Colonic mucosa (tissue), 4 donors: ENCODE measurements around the gene CDCA3. TPM values are rescaled to one million over a fixed set of nuclear protein-coding genes. Genes with fewer than 3 reads are reported as not detected.
A peak's percentile ranks its signal among the peaks of the same experiment; 100 is the strongest.

Experiments used
- DNase-seq: peaks from one replicate; pipeline ENCODE4 v3.0.0-alpha.2; 2020
- H3K27ac ChIP-seq: fragments of 200-600 bp; one replicate; pipeline ENCODE4 v1.8.0; 2021
- H3K27me3 ChIP-seq: fragments of 200-600 bp; one replicate; pipeline ENCODE4 v1.8.0; 2021
- H3K36me3 ChIP-seq: fragments of 200-600 bp; one replicate; pipeline ENCODE4 v1.8.0; 2021
- H3K4me1 ChIP-seq: fragments of 200-600 bp; one replicate; pipeline ENCODE4 v1.8.0; 2021; ENCODE audit warnings: mild to moderate bottlenecking
- H3K4me3 ChIP-seq: fragments of 200-600 bp; one replicate; pipeline ENCODE4 v1.8.0; 2021
- H3K9ac ChIP-seq, 2 donors: one replicate each; pipeline ENCODE4 v1.7.0; 2013; ENCODE audit warnings: control low read depth in 2 of 2, low read depth in 2 of 2, low read length in 2 of 2
- H3K9me3 ChIP-seq: fragments of 200-600 bp; one replicate; pipeline ENCODE4 v1.8.0; 2021
- intact Hi-C: fragments of 100-400 bp; cut with DNase I; formaldehyde crosslinking; loops from one replicate; pipeline ENCODE4 v1.14.1; 2022
- total RNA-seq, 2 donors: library from RNA; stranded (reverse); fragmentation: NEBNext Ultra II Directional in 1 of 2; extraction: Animal tissue kit (Norgen Biotek cat#: 25700) in 1 of 2; gene quantifications; one replicate each; pipeline ENCODE4 v1.2.1, GENCODE V29; 2021
- TF ChIP-seq, protein P1 (sequence below): fragments of 200-600 bp; IDR thresholded peaks from one replicate; pipeline ENCODE4 v1.8.0; 2022; ENCODE audit warnings: antibody characterized with exemption, mild to moderate bottlenecking
- donor health status: healthy.
- donor health status: DM: no; HTN: no; CAD: no.
- donor health status: DM: no; HTN: no; CAD: no.

The CDCA3 gene
- total RNA-seq, 2 donors from 2014 or later = 11.4 to 63.7 TPM

DNA sequence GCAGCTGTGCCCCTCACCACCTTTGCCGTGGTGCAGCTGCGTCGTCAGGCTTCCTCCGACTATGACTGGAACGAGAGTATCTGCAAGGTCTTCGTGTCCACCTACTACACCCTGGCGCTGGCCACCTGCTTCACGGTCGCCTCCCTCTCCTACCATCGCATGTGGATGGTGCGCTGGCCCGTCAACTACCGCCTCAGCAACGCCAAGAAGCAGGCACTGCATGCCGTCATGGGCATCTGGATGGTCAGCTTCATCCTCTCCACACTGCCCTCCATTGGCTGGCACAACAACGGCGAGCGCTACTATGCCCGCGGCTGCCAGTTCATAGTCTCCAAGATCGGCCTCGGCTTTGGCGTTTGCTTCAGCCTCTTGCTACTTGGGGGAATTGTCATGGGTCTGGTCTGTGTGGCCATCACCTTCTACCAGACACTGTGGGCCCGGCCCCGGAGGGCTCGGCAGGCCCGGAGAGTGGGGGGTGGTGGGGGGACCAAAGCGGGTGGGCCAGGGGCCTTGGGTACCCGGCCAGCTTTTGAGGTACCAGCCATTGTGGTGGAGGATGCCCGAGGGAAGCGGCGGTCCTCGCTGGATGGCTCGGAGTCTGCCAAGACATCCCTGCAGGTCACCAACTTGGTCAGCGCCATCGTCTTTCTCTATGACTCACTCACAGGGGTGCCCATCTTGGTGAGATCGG, 26.9 kb downstream of the CDCA3 start:
- Histone ChIP-seq H3K4me1 (no peaks in the 10 kb centered on the region), H3K9ac (no peak overlapping the region), H3K4me3 (no peak overlapping the region), H3K36me3 (no peaks in the 10 kb centered on the region), H3K9me3 (no peaks in the 10 kb centered on the region), H3K27me3 (peaks cover 23% of the 10 kb centered on the region), H3K27ac (no peak overlapping the region)
- intact Hi-C loops = loop anchor here (5.0 kb wide), 1 partner anchor 87 kb away; no protein-coding TSS in a partner anchor
- DNase-seq = no peak
- TF ChIP-seq, protein P1, sequence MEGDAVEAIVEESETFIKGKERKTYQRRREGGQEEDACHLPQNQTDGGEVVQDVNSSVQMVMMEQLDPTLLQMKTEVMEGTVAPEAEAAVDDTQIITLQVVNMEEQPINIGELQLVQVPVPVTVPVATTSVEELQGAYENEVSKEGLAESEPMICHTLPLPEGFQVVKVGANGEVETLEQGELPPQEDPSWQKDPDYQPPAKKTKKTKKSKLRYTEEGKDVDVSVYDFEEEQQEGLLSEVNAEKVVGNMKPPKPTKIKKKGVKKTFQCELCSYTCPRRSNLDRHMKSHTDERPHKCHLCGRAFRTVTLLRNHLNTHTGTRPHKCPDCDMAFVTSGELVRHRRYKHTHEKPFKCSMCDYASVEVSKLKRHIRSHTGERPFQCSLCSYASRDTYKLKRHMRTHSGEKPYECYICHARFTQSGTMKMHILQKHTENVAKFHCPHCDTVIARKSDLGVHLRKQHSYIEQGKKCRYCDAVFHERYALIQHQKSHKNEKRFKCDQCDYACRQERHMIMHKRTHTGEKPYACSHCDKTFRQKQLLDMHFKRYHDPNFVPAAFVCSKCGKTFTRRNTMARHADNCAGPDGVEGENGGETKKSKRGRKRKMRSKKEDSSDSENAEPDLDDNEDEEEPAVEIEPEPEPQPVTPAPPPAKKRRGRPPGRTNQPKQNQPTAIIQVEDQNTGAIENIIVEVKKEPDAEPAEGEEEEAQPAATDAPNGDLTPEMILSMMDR = no peak

DNA sequence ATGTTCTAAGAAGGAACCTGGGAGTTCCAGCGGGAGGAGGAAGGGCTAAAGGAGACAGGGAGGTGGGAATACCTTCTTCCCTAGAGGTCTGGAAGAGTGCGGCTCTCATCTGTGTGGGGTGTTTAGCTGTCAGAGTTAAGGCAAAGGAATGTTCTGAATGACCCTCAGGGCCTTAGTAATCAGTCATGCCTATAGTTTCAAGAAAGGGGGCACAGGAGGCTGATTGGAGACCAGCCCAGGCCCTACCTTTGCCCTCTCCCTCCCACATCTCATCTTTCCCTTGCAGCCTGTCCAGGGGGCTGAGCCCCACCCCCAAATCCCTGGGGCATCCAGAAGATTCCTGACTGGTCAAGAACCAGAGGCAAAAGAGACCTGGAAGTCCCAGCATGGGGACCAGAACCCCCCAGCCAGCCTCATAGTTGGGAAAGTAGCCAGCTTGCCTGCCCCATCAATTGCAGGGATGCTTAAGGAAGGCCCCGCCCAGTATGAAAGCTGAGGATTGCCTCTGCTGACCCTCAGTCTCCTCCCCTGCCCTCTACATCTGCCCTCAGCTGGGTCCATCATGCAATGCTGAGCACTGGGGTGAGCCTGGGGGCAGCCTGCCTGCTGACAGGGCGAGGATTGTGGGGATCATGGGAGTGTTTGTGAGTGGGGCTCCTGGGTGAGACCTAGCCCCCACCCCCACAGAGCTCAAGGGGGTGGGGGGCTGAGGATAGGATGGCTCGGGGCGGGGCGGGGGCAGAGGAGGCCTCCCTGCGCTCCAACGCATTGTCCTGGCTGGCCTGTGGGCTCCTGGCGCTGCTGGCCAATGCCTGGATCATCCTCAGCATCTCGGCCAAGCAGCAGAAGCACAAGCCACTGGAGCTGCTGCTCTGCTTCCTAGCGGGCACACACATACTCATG, 27.7 kb downstream of the CDCA3 start:
- no peak overlapping the region for H3K9ac ChIP-seq
- H3K4me1 ChIP-seq = no peaks in the 10 kb centered on the region
- intact Hi-C loops = loop anchor here (5.0 kb wide), 1 partner anchor 86 kb away; no protein-coding TSS in a partner anchor
- no peak overlapping the region for H3K4me3 ChIP-seq
- no peak for DNase-seq
- H3K27ac ChIP-seq = no peak overlapping the region
- H3K27me3 ChIP-seq = peaks cover 16% of the 10 kb centered on the region
- no peaks in the 10 kb centered on the region for H3K9me3 ChIP-seq
- no peaks in the 10 kb centered on the region for H3K36me3 ChIP-seq
- TF ChIP-seq, protein P1 = no peak

DNA sequence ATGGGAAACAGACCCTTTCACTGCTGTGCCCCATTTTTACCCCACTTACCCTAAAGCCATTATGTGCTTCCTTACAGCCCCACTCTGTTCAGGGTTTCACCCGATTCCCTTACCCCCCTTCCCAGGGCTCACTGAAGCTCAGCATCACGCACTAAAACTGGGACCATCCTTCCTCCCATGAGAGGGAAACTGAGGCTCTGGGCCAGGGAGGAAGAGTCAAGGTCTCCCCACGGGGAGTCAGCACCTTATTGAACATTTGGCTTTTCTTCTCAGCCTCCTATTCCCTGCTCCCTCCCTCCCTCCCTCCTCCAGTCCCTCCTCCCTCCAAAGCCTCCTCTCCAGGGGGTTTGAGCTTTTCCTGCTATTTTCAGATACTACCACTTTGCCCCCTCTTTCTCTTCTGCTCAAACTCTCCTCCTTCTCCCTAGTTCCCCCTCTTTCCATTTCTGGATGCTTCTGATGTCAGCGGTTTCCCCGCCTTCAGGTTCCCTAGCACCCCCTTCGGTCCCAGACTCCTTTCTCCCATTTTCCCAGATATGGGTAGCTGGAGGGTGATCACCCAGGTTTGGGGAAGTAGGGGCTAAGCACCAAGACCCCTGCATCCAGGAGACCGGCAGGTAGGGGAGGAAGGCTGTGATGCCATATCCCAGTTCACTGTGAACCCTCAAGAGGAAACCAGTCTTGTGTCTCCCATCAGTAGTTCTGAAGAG, 28.5 kb downstream of the CDCA3 start:
- no peak overlapping the region for H3K4me3 ChIP-seq
- H3K4me1 ChIP-seq = no peaks in the 10 kb centered on the region
- H3K27ac ChIP-seq = no peak overlapping the region
- peaks cover 16% of the 10 kb centered on the region for H3K27me3 ChIP-seq
- intact Hi-C loops = loop anchor here (5.0 kb wide), 1 partner anchor 85 kb away; no protein-coding TSS in a partner anchor
- DNase-seq = no peak
- H3K36me3 ChIP-seq = no peaks in the 10 kb centered on the region
- no peak overlapping the region for H3K9ac ChIP-seq
- H3K9me3 ChIP-seq = no peaks in the 10 kb centered on the region
- TF ChIP-seq, protein P1 = no peak

DNA sequence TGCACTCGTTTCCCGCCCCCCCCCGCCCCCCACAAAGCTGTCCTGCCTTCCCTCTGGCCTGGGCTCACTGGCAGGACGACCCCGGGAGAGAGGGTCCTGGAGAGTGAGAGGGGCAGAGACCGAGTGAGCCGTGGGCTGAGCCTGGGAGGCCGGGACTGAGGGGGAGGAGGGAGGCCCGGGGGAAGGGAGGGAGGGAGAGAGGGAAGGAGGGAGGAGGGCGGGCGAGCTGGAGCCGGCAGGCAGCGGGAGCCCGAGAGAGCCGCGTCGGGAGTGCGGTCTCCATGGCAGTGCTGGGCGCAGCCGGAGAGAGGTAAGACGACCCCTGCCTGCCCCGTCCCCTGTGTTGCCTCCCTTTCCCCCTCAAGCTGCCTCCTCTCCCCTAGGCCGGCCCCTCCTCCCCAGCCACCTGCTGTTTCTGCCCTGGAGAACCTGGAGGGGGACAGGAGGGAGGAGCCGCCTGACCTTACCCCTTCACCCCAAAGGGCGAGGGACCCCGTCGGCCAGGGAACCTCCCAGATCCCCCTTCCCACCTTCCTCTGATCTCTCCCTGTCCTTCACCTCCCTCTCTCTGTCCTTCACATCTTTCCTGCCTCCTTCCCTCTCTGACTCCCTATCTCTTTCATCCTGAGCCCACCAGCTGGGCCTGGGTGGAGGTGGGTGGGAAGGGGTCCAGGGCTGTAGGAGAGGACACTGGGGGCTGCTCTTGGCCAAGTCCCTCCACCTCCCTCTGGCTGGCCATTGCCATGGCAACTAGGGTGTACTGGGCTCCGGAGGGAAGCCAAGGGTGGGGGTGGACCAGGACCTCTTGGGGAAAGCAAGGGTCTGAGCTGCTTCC, 29.3 kb downstream of the CDCA3 start, which contains the start of gene GPR162:
GPR162 (plus strand) TSS at position 231 of the 835 bp plus-strand sequence. CDS start 2,078 bp downstream, outside the sequence.
- peak within 1 kb of the TSS; percentile 24 for H3K4me3 ChIP-seq
- H3K9ac ChIP-seq = peak within 1 kb of the TSS in 1 of 2 donors; percentile 47
- TF ChIP-seq, protein P1 = no peak
- H3K27me3 ChIP-seq = peaks cover 16% of the 10 kb centered on the region
- H3K27ac ChIP-seq = no peak within 1 kb of the TSS
- H3K36me3 ChIP-seq = no peaks in the 10 kb centered on the region
- intact Hi-C loops = loop anchor here (5.0 kb wide), 1 partner anchor 85 kb away; no protein-coding TSS in a partner anchor
- H3K9me3 ChIP-seq = no peaks in the 10 kb centered on the region
- no peak for DNase-seq
- no peaks in the 10 kb centered on the region for H3K4me1 ChIP-seq
